Aorta (tissue), 5 donors: ENCODE data around the gene FOXD4L3. TPM values are rescaled to one million over a fixed set of nuclear protein-coding genes. Genes with fewer than 3 reads are reported as not detected.
"Not testable (repeated sequence)": the region's sequence is repeated elsewhere in the genome, so short reads cannot be mapped to it uniquely, and the experiment has no call there.

Source experiments
- ATAC-seq: fragments of 200-7000 bp; cut with Tn5 transposase; one replicate; pipeline ENCODE4 v1.9.1; 2022; ENCODE audit warnings: moderate library complexity; ENCODE audit not compliant: low FRiP score
- DNase-seq, 2 donors: peaks; one replicate each; pipeline ENCODE4 v3.0.0-alpha.2; 2020
- H3K27ac ChIP-seq, 2 donors: one replicate each; pipeline ENCODE4 v1.5.1; 2013; ENCODE audit warnings: low read length in 2 of 2, mild to moderate bottlenecking in 2 of 2, moderate library complexity in 2 of 2, control low read depth in 1 of 2, inconsistent platforms in 1 of 2, low read depth in 1 of 2
- H3K27me3 ChIP-seq, 2 donors: one replicate each; pipeline ENCODE4 v1.6.1; 2013; ENCODE audit warnings: control low read depth in 1 of 2, low read length in 1 of 2, mild to moderate bottlenecking in 1 of 2, moderate library complexity in 1 of 2; ENCODE audit not compliant: insufficient read depth in 2 of 2, control insufficient read depth in 1 of 2
- H3K36me3 ChIP-seq, 2 donors: one replicate each; pipeline ENCODE4 v1.6.1; 2013; ENCODE audit warnings: control low read depth in 1 of 2, low read length in 1 of 2, mild to moderate bottlenecking in 1 of 2; ENCODE audit not compliant: insufficient read depth in 2 of 2, control insufficient read depth in 1 of 2
- H3K4me1 ChIP-seq, 2 donors: one replicate each; pipeline ENCODE4 v1.6.1; 2013; ENCODE audit warnings: low read length in 2 of 2, control low read depth in 1 of 2, mild to moderate bottlenecking in 1 of 2, moderate library complexity in 1 of 2; ENCODE audit not compliant: insufficient read depth in 2 of 2, control insufficient read depth in 1 of 2
- H3K4me3 ChIP-seq, 2 donors: one replicate each; pipeline ENCODE4 v1.5.1; 2013; ENCODE audit warnings: low read length in 2 of 2, control low read depth in 1 of 2, mild to moderate bottlenecking in 1 of 2
- H3K9me3 ChIP-seq: one replicate; pipeline ENCODE4 v1.6.1; 2013; ENCODE audit warnings: mild to moderate bottlenecking, low read length; ENCODE audit not compliant: control insufficient read depth
- WGBS, 2 donors: extraction: QIAGEN DNeasy Blood & Tissue Kit; methylation state at CpG; one replicate each; pipeline ENCODE4 v1.1.7; 2013; 5-methylcytosine and 5-hydroxymethylcytosine counted together
- intact Hi-C, 2 donors: fragments of 100-400 bp; cut with DNase I; formaldehyde crosslinking; loops; one replicate each; pipeline versions ENCODE4 v1.14.2 to v1.15.0; 2022
- polyA plus RNA-seq, 2 donors: library from polyadenylated mRNA; stranded (reverse); fragments of 200-250 nt; gene quantifications; one replicate each; pipeline ENCODE4 v1.2.3, GENCODE V29; 2013
- total RNA-seq, 2 donors: library from RNA; stranded (reverse); fragmentation: NEBNext Ultra II Directional; extraction: Animal tissue kit (Norgen Biotek cat#: 25700); gene quantifications; one replicate each; pipeline ENCODE4 v1.2.1, GENCODE V29; 2021
- donor health status: healthy with polysubstance abuse.
- donor health status: Bipolar disorder and iron deficiency.
- donor health status: DM: no; HTN: no; CAD: no.
- donor health status: DM: no; HTN: no; CAD: no.
- donor health status: DM: yes; HTN: yes; CAD: no.

The FOXD4L3 gene
- total and polyA plus RNA-seq, 4 donors = not detected

DNA sequence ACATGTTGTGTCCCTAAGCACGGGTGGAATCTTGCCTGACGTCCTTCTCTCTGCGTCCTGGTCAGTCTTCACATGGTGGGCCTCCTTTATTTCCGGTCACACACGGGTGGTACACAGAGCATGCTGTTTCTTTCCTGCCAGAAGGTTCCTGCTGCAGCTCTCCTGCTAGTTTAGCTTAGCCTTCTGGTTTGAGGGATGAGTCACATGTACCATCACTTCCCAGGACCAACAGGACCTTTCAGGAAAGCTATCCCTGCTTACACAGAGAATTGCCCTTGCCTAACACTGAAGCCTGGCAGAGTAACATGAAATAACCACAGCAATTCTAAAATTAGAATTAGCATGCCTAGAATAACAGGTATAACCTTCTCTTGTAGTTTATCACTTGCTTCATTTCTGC, 8.5 kb downstream of the FOXD4L3 start:
- H3K4me1 ChIP-seq, H3K36me3 ChIP-seq, H3K27me3 ChIP-seq, H3K27ac ChIP-seq, intact Hi-C loops, ATAC-seq, H3K9me3 ChIP-seq, DNase-seq, H3K4me3 ChIP-seq: not testable (repeated sequence)
- no CpG with 5 or more reads among the region's 5 CpGs for WGBS, 2 donors

DNA sequence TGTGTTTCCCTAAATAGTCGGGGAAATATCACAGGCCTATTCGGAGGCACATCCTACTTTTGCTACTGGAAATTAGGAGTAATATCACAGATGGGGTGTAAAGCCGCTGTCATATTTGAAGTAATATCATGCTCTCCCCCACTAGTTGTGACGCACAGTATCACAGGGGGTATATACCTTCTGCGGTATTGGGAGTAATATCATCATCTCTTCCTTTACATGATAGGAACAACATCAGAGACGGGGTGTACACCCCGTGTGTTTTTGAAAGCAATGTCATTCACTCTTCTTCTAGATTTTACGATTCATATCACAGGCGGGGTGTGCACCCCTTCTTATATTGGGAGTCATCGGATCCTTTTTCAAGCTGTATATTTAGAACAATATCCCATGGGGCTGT, 15.5 kb downstream of the FOXD4L3 start:
- H3K36me3 ChIP-seq, H3K27me3 ChIP-seq, intact Hi-C loops, DNase-seq, H3K27ac ChIP-seq, H3K4me1 ChIP-seq, H3K4me3 ChIP-seq, H3K9me3 ChIP-seq: not testable (repeated sequence)
- ATAC-seq = peak; percentile 66
- 65 to 66% methylated on average over 9 of the region's 10 CpGs for WGBS, 2 donors

DNA sequence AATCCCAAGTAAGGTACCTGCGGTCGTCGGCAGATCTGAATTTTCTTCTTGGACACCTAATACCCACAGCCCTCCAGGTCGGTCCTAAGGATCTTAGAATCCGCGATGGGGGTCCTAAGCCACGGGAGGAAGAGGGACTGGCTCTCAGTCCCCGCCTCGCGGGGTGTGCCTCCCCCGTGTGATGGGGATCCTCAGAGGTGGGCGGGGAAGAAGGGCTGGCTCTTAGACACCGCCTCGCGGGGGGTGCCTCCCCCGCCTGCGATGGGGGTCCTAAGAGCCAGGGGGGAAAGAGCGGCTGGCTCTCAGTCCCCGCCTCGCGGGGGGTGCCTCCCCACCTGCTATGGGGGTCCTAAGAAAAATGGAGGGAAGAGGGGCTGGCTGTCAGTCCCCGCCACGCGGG, 21.1 kb downstream of the FOXD4L3 start:
- H3K27ac ChIP-seq, DNase-seq, H3K27me3 ChIP-seq, intact Hi-C loops, H3K36me3 ChIP-seq, H3K4me1 ChIP-seq, ATAC-seq, H3K4me3 ChIP-seq, H3K9me3 ChIP-seq: not testable (repeated sequence)
- WGBS, 2 donors = 31 to 36% methylated on average over 5 to 14 of the region's 24 CpGs

GRCh38 chr9:68324518-68324917, 21.9 kb downstream of the FOXD4L3 start:
- H3K27me3 ChIP-seq, H3K36me3 ChIP-seq, H3K4me1 ChIP-seq, H3K4me3 ChIP-seq, DNase-seq, H3K27ac ChIP-seq, intact Hi-C loops, H3K9me3 ChIP-seq: not testable (repeated sequence)
- WGBS, 2 donors = 0 to 10% methylated on average over 5 to 6 of the region's 20 CpGs
- ATAC-seq = peak; percentile 52

DNA sequence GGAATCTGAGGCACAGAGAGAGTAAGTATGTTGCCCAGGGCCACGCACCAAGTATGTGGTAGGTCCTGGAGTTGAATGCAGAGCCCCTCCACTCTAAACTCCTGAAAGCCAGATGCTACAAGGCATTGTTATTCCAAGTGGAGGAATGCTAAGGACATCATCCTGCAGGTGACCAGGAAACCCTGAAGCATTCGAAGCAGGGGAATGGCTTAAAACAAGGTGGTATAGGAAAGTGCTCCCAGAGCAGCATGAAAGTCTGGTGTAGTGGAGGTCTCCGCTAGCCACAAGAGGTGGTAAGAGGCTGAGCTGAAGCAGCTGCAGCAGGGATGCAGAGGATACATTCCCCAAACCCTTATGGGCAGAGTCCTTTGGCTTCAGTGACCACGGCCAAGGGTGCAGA, 26.4 kb downstream of the FOXD4L3 start:
- H3K27me3 ChIP-seq, H3K4me3 ChIP-seq, DNase-seq, H3K36me3 ChIP-seq, H3K4me1 ChIP-seq, H3K27ac ChIP-seq, intact Hi-C loops, H3K9me3 ChIP-seq: not testable (repeated sequence)
- peak; percentile 33 for ATAC-seq
- WGBS, 2 donors = 73 to 80% methylated on average over 2 of the region's 4 CpGs

DNA sequence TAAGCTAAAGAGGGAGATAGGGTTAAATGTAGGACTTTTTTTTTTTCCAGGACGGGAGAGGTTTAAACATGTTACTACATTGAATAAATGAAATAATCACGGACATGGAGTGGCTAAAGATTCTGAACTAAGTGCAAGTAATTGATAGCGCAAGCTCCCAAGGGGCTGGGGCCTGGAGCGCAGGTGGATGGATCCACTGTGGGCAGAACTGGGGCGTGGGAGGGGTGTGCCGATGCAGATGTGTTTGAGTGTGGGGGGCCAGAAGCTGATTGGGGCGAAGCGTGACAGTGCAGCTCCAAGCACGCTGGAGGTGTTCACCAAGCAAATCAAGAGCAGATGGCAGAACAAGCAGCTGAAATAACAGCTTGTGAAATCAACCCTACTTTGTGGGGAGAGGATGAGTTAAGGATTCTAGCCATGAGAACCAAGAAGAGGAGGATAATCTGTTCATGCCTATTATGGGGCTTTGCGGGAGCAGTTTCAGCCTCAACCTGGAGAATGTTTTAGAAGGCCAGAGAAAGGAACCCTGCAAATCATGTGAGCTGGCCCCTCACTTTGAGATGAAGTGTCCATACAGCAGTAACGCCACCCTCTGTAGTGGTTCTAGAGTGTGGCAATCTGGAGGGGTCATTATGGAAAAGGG, 28.0 kb downstream of the FOXD4L3 start:
- H3K9me3 ChIP-seq, H3K4me1 ChIP-seq, H3K27me3 ChIP-seq, H3K4me3 ChIP-seq, intact Hi-C loops, H3K27ac ChIP-seq, ATAC-seq, H3K36me3 ChIP-seq, DNase-seq: not testable (repeated sequence)
- WGBS, 2 donors = 76 to 83% methylated on average over 7 to 8 of the region's 11 CpGs

DNA sequence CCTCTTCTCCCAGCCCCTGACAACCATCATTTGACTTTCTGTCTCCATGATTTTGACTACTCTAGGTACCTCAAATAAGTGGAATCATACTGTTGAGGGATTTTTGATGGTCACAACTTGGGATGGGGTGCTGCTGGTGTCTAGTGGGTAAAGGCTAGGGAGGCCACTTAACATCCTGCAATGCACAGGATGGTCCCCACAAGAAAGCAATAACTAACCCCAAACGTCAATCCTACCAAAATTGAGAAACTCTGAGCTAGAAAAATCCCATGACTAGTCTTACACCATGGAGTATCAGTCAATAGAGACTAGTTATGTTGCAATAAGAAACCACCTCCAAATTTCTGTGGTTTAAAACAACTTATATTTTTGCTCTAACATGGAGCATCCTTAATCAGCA, 29.5 kb downstream of the FOXD4L3 start:
- ATAC-seq, H3K4me1 ChIP-seq, H3K27ac ChIP-seq, H3K27me3 ChIP-seq, H3K4me3 ChIP-seq, H3K9me3 ChIP-seq, intact Hi-C loops, DNase-seq, H3K36me3 ChIP-seq: not testable (repeated sequence)
- 70 to 100% methylated on average over 1 of the region's 1 CpG for WGBS, 2 donors

- H3K27me3 ChIP-seq, H3K36me3 ChIP-seq, H3K4me3 ChIP-seq, DNase-seq, ATAC-seq, H3K27ac ChIP-seq, H3K9me3 ChIP-seq, intact Hi-C loops, H3K4me1 ChIP-seq: not testable (repeated sequence)
- 69 to 90% methylated on average over 2 of the region's 3 CpGs for WGBS, 2 donors
Observed at GRCh38 chr9:68335935-68336334, 33.3 kb downstream of the FOXD4L3 start.

- DNase-seq, H3K4me1 ChIP-seq, H3K36me3 ChIP-seq, intact Hi-C loops, H3K9me3 ChIP-seq, H3K27ac ChIP-seq, H3K27me3 ChIP-seq, H3K4me3 ChIP-seq: not testable (repeated sequence)
- peak; percentile 58 for ATAC-seq
- WGBS, 2 donors = 58 to 60% methylated on average over 4 to 5 of the region's 10 CpGs
Observed at GRCh38 chr9:68336639-68337339, 34.1 kb downstream of the FOXD4L3 start.
